Liver (tissue), 9 donors: Measurements from ENCODE around the gene CDK19. TPM values are rescaled to one million over a fixed set of nuclear protein-coding genes. Genes with fewer than 3 reads are reported as not detected.

Experiments used
- DNase-seq: peaks from one replicate; pipeline ENCODE4 v3.0.0-alpha.2; 2017; ENCODE audit warnings: low spot score
- H3K27ac ChIP-seq, 2 donors: one replicate each; pipeline ENCODE4 v1.7.0; 2013; ENCODE audit warnings: inconsistent platforms in 2 of 2, low read length in 2 of 2, control low read depth in 1 of 2, low read depth in 1 of 2, mild to moderate bottlenecking in 1 of 2
- H3K27me3 ChIP-seq, 4 donors: one replicate each; pipeline versions ENCODE4 v1.6.1 to v1.7.0; 2013; ENCODE audit warnings: low read length in 3 of 4, inconsistent platforms in 1 of 4, mild to moderate bottlenecking in 1 of 4, moderate library complexity in 1 of 4; ENCODE audit not compliant: control insufficient read depth in 4 of 4, insufficient read depth in 4 of 4
- H3K36me3 ChIP-seq, 4 donors: one replicate each; pipeline versions ENCODE4 v1.6.1 to v1.7.0; 2013; ENCODE audit warnings: low read length in 3 of 4, mild to moderate bottlenecking in 3 of 4, low read depth in 1 of 4, moderate library complexity in 1 of 4; ENCODE audit not compliant: control insufficient read depth in 4 of 4, insufficient read depth in 3 of 4
- H3K4me1 ChIP-seq, 4 donors: one replicate each; pipeline versions ENCODE4 v1.6.1 to v1.7.0; 2013; ENCODE audit warnings: low read length in 3 of 4, mild to moderate bottlenecking in 3 of 4, moderate library complexity in 1 of 4; ENCODE audit not compliant: control insufficient read depth in 4 of 4, insufficient read depth in 4 of 4
- H3K4me3 ChIP-seq, 3 donors: one replicate each; pipeline versions ENCODE4 v1.6.1 to v1.7.0; 2013; ENCODE audit warnings: low read length in 3 of 3, control low read depth in 1 of 3, low read depth in 1 of 3, mild to moderate bottlenecking in 1 of 3
- H3K9ac ChIP-seq, 2 donors: one replicate each; pipeline ENCODE4 v1.7.0; 2013; ENCODE audit warnings: low read length in 2 of 2, mild to moderate bottlenecking in 2 of 2, moderate library complexity in 2 of 2, control low read depth in 1 of 2, low read depth in 1 of 2
- H3K9me3 ChIP-seq, 4 donors: one replicate each; pipeline versions ENCODE4 v1.6.1 to v1.7.0; 2013; ENCODE audit warnings: low read length in 3 of 4; ENCODE audit not compliant: control insufficient read depth in 4 of 4
- ATF3 ChIP-seq: IDR thresholded peaks from 2 replicates; pipeline ENCODE4 v1.6.1; 2016; ENCODE audit warnings: antibody characterized with exemption
- CTCF ChIP-seq: fragments of 150-350 bp; IDR thresholded peaks from 2 replicates; pipeline ENCODE4 v1.5.1; 2017; ENCODE audit warnings: improper control_type of control experiment, low read depth, low read length; ENCODE audit not compliant: missing input control
- FOXA2 ChIP-seq: IDR thresholded peaks from 2 replicates; pipeline ENCODE4 v1.6.1; 2016; ENCODE audit warnings: antibody characterized with exemption
- HNF4A ChIP-seq, 2 donors: conservative IDR thresholded peaks; 2 replicates each; pipeline ENCODE4 v1.6.1; 2016; ENCODE audit warnings: antibody characterized with exemption in 2 of 2, mild to moderate bottlenecking in 2 of 2
- HNF4G ChIP-seq: IDR thresholded peaks from 2 replicates; pipeline ENCODE4 v1.6.1; 2016; ENCODE audit warnings: antibody characterized with exemption
- NR2F2 ChIP-seq: IDR thresholded peaks from 2 replicates; pipeline ENCODE4 v1.6.1; 2016; ENCODE audit warnings: antibody characterized with exemption
- RAD21 ChIP-seq, 2 donors: IDR thresholded peaks; 2 replicates each; pipeline ENCODE4 v1.6.1; 2016; ENCODE audit warnings: antibody characterized with exemption in 2 of 2, mild to moderate bottlenecking in 2 of 2
- RXRA ChIP-seq, 2 donors: IDR thresholded peaks; 2 replicates each; pipeline ENCODE4 v1.6.1; 2017 to 2018; ENCODE audit warnings: antibody characterized with exemption in 2 of 2, mild to moderate bottlenecking in 1 of 2
- SP1 ChIP-seq: IDR thresholded peaks from 2 replicates; pipeline ENCODE4 v1.6.1; 2018; ENCODE audit warnings: antibody characterized with exemption, mild to moderate bottlenecking
- TAF1 ChIP-seq: conservative IDR thresholded peaks from 2 replicates; pipeline ENCODE4 v1.6.1; 2016; ENCODE audit warnings: antibody characterized with exemption, mild to moderate bottlenecking
- YY1 ChIP-seq: IDR thresholded peaks from 2 replicates; pipeline ENCODE4 v1.6.1; 2016; ENCODE audit warnings: antibody characterized with exemption, mild to moderate bottlenecking
- WGBS: extraction: QIAGEN DNeasy Blood & Tissue Kit; methylation state at CpG from one replicate; pipeline ENCODE4 v1.1.7; 2013; 5-methylcytosine and 5-hydroxymethylcytosine counted together
- polyA plus RNA-seq, 2 donors: library from polyadenylated mRNA; stranded (reverse) in 1 of 2; unstranded in 1 of 2; fragments of 200-250 nt in 1 of 2; fragments of >200 nt in 1 of 2; fragmentation: Nextera tagmentation in 1 of 2; extraction: Ambion mirVana in 1 of 2; gene quantifications; one replicate each; pipeline versions ENCODE4 v1.2.1 to v1.2.3, GENCODE V29; 2013 to 2015
- total RNA-seq, 2 donors: library from RNA; depleted of rRNA; stranded (reverse); fragments of >200 nt; gene quantifications; one replicate each; pipeline ENCODE4 v1.2.3, GENCODE V29; 2014
- TF ChIP-seq, protein P1 (sequence below): IDR thresholded peaks from 2 replicates; pipeline ENCODE4 v1.6.1; 2016; ENCODE audit warnings: antibody characterized with exemption, mild to moderate bottlenecking
- TF ChIP-seq, protein P2 (sequence below): IDR thresholded peaks from 2 replicates; pipeline ENCODE4 v1.6.1; 2016; ENCODE audit warnings: antibody characterized with exemption
- donor health status: healthy.
- donor health status: healthy.
- donor health status: healthy.
- donor health status: healthy.
- donor health status: healthy.

Gene CDK19
- total and polyA plus RNA-seq, 4 donors: 1.8 to 7.6 (median 3.9) TPM

GRCh38 chr6:110564703-110565421, 250.4 kb downstream of the CDK19 start:
- no peaks in the 10 kb centered on the region for H3K9me3 ChIP-seq
- no peaks in the 10 kb centered on the region for H3K27me3 ChIP-seq
- WGBS: 80% methylated on average over 6 of the region's 6 CpGs

DNA sequence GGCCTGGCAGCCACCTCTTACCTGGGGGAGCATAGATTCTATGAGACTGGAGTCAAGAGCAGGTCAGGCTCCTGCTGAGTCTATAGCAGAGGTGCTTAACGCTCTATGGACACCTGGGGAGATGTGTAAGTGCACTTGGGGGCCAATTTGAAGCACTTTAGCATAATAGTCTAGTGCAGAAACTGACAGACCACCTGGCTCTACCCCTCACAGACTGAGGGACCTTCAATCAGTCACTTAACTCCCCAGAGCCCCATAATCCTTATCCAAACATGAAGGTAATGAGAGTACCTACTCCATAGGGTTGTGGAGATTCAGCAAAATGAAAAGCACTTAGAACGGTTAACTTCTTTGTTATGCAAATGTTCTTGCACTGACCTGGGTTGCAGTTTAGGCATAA, 251.6 kb downstream of the CDK19 start:
- peaks cover 7 to 25% (median 21%) of the 10 kb centered on the region in 4 donors for H3K4me1 ChIP-seq
- 90% methylated on average over 2 of the region's 2 CpGs for WGBS
- no peak for DNase-seq
- no peak overlapping the region for H3K4me3 ChIP-seq
- H3K9ac ChIP-seq: no peak overlapping the region
- no peaks in the 10 kb centered on the region for H3K27me3 ChIP-seq
- no peak for TF ChIP-seq NR2F2
- TF ChIP-seq TAF1: no peak
- TF ChIP-seq, protein P1, sequence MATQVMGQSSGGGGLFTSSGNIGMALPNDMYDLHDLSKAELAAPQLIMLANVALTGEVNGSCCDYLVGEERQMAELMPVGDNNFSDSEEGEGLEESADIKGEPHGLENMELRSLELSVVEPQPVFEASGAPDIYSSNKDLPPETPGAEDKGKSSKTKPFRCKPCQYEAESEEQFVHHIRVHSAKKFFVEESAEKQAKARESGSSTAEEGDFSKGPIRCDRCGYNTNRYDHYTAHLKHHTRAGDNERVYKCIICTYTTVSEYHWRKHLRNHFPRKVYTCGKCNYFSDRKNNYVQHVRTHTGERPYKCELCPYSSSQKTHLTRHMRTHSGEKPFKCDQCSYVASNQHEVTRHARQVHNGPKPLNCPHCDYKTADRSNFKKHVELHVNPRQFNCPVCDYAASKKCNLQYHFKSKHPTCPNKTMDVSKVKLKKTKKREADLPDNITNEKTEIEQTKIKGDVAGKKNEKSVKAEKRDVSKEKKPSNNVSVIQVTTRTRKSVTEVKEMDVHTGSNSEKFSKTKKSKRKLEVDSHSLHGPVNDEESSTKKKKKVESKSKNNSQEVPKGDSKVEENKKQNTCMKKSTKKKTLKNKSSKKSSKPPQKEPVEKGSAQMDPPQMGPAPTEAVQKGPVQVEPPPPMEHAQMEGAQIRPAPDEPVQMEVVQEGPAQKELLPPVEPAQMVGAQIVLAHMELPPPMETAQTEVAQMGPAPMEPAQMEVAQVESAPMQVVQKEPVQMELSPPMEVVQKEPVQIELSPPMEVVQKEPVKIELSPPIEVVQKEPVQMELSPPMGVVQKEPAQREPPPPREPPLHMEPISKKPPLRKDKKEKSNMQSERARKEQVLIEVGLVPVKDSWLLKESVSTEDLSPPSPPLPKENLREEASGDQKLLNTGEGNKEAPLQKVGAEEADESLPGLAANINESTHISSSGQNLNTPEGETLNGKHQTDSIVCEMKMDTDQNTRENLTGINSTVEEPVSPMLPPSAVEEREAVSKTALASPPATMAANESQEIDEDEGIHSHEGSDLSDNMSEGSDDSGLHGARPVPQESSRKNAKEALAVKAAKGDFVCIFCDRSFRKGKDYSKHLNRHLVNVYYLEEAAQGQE: no peak
- no peak for TF ChIP-seq YY1
- no peak for TF ChIP-seq CTCF
- TF ChIP-seq ATF3: no peak
- no peak for TF ChIP-seq RXRA (IDR thresholded peaks at IDR 0.05)
- TF ChIP-seq, protein P2, sequence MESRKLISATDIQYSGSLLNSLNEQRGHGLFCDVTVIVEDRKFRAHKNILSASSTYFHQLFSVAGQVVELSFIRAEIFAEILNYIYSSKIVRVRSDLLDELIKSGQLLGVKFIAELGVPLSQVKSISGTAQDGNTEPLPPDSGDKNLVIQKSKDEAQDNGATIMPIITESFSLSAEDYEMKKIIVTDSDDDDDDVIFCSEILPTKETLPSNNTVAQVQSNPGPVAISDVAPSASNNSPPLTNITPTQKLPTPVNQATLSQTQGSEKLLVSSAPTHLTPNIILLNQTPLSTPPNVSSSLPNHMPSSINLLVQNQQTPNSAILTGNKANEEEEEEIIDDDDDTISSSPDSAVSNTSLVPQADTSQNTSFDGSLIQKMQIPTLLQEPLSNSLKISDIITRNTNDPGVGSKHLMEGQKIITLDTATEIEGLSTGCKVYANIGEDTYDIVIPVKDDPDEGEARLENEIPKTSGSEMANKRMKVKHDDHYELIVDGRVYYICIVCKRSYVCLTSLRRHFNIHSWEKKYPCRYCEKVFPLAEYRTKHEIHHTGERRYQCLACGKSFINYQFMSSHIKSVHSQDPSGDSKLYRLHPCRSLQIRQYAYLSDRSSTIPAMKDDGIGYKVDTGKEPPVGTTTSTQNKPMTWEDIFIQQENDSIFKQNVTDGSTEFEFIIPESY: no peak
- no peaks in the 10 kb centered on the region for H3K36me3 ChIP-seq
- no peaks in the 10 kb centered on the region for H3K9me3 ChIP-seq
- H3K27ac ChIP-seq: no peak overlapping the region

More at GRCh38 chr6:110564703-110565421, 250.4 kb downstream of the CDK19 start:
- Histone ChIP-seq H3K9ac (no peak overlapping the region), H3K27ac (peak overlapping the region; percentile 54 to 79), H3K36me3 (no peaks in the 10 kb centered on the region), H3K4me1 (peaks cover 7 to 25% (median 18%) of the 10 kb centered on the region in 4 donors), H3K4me3 (no peak overlapping the region)
- DNase-seq: no peak
- peak; percentile 32 for TF ChIP-seq SP1
- TF ChIP-seq YY1: no peak
- TF ChIP-seq FOXA2: no peak
- TF ChIP-seq RXRA (IDR thresholded peaks at IDR 0.05): peak in 1 of 2 donors; percentile 21
- peak; percentile 11 for TF ChIP-seq HNF4G
- TF ChIP-seq HNF4A (conservative IDR thresholded peaks at IDR 0.05): peak; percentile 58 to 74
- TF ChIP-seq, protein P1: no peak
- no peak for TF ChIP-seq RAD21 (IDR thresholded peaks at IDR 0.05)
